ENCODE results near the gene KRTAP2-1. TPM values are rescaled to one million over a fixed set of nuclear protein-coding genes. Genes with fewer than 3 reads are reported as not detected.
"Not testable (repeated sequence)": the region's sequence is repeated elsewhere in the genome, so short reads cannot be mapped to it uniquely, and the experiment has no call there.

KRTAP2-1 gene, protein sequence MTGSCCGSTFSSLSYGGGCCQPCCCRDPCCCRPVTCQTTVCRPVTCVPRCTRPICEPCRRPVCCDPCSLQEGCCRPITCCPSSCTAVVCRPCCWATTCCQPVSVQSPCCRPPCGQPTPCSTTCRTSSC
- total RNA-seq (2014; rRNA removed; shearing (Covaris generic)) (not detected in 2 replicates), polyA plus RNA-seq (2016; fragmentation: Nextera tagmentation; extraction: Ambion mirVana) (not detected in 2 replicates)
- long read RNA-seq: 0 reads

- peaks cover 16% of the 10 kb centered on the region for H3K4me1 Mint-ChIP-seq
- not testable (repeated sequence) for H3K79me2 ChIP-seq (replicated peaks; ENCODE audit: insufficient read depth); H2AFZ ChIP-seq; H3F3A ChIP-seq (replicated peaks; ENCODE audit: low read depth); H3K4me1 ChIP-seq (ENCODE audit: insufficient read depth); H3K36me3 ChIP-seq (ENCODE audit: insufficient read depth); H3K9me3 Mint-ChIP-seq; H3K4me3 Mint-ChIP-seq; H3K36me3 Mint-ChIP-seq (ENCODE audit: low read depth); H4K20me1 ChIP-seq (replicated peaks; ENCODE audit: insufficient read depth); H3K27me3 Mint-ChIP-seq (ENCODE audit: insufficient read depth, low read depth, poor library complexity); H3K27me3 ChIP-seq (ENCODE audit: insufficient read depth); H3K27ac ChIP-seq (ENCODE audit: low read depth); H3K4me3 ChIP-seq; H3K4me2 ChIP-seq; H3K9me2 ChIP-seq (ENCODE audit: insufficient read depth); H3K27ac Mint-ChIP-seq
- ATAC-seq: peak; percentile 65
- DNase-seq (ENCODE audit: low spot score): peak; percentile 3
These were observed at the start of gene KRTAP2-1 for GRCh38 chr17:41046735-41047465. Gene KRTAP2-1 (minus strand): TSS chr17:41047316. CDS start chr17:41047267, 49 bp downstream.

- ATAC-seq: no peak
- no peak overlapping the region for H3K4me2 ChIP-seq
- H3K27me3 Mint-ChIP-seq (ENCODE audit: insufficient read depth, low read depth, poor library complexity): no peaks in the 10 kb centered on the region
These were observed 48.9 kb upstream of the KRTAP2-1 start for GRCh38 chr17:41096055-41096454.

GRCh38 chr17:41088760-41089352 lies 41.7 kb upstream of the KRTAP2-1 start:
- H4K20me1 ChIP-seq (replicated peaks; ENCODE audit: insufficient read depth); H3F3A ChIP-seq (replicated peaks; ENCODE audit: low read depth); H3K36me3 ChIP-seq (ENCODE audit: insufficient read depth); ATAC-seq; H3K9me2 ChIP-seq (ENCODE audit: insufficient read depth); H3K4me2 ChIP-seq; H3K4me3 ChIP-seq; DNase-seq (ENCODE audit: low spot score); H3K27ac Mint-ChIP-seq; H3K79me2 ChIP-seq (replicated peaks; ENCODE audit: insufficient read depth); H3K27me3 ChIP-seq (ENCODE audit: insufficient read depth); H3K27ac ChIP-seq (ENCODE audit: low read depth); H2AFZ ChIP-seq; H3K27me3 Mint-ChIP-seq (ENCODE audit: insufficient read depth, low read depth, poor library complexity); H3K4me1 ChIP-seq (ENCODE audit: insufficient read depth); H3K4me3 Mint-ChIP-seq: not testable (repeated sequence)
- H3K4me1 Mint-ChIP-seq: peaks cover 13% of the 10 kb centered on the region
- H3K9me3 Mint-ChIP-seq: peaks cover 28% of the 10 kb centered on the region
- H3K36me3 Mint-ChIP-seq (ENCODE audit: low read depth): peaks cover 16% of the 10 kb centered on the region

More at GRCh38 chr17:41096055-41096454, 48.9 kb upstream of the KRTAP2-1 start:
- no peaks in the 10 kb centered on the region for H3K9me2 ChIP-seq (ENCODE audit: insufficient read depth)
- H3K27me3 ChIP-seq (ENCODE audit: insufficient read depth): no peaks in the 10 kb centered on the region
- no peak for DNase-seq (ENCODE audit: low spot score)
- no peaks in the 10 kb centered on the region for H4K20me1 ChIP-seq (replicated peaks; ENCODE audit: insufficient read depth)
- Mint-ChIP-seq H3K9me3 (peaks cover 28% of the 10 kb centered on the region), H3K4me3 (no peak overlapping the region), H3K27ac (no peak overlapping the region), H3K4me1 (peaks cover 24% of the 10 kb centered on the region), H3K36me3 (ENCODE audit: low read depth) (peaks cover 24% of the 10 kb centered on the region; the same call in 2 of the 3 replicates)
- no peak overlapping the region for H3K27ac ChIP-seq (ENCODE audit: low read depth)
- no peak overlapping the region for H2AFZ ChIP-seq
- no peak overlapping the region for H3K4me3 ChIP-seq
- TF ChIP-seq POLR2AphosphoS5 (IDR thresholded peaks at IDR 0.05; ENCODE audit: low read depth) (no peak), NANOG (IDR thresholded peaks at IDR 0.05; ENCODE audit: borderline replicate concordance) (no peak), STAT1 (IDR thresholded peaks at IDR 0.05; ENCODE audit: unreplicated experiment) (no peak), CREB1 (CRISPR knock-in tag; IDR thresholded peaks at IDR 0.05; ENCODE audit: low read depth) (no peak), ZNF114 (CRISPR knock-in tag; IDR thresholded peaks at IDR 0.05) (no peak), ZNF331 (CRISPR knock-in tag; IDR thresholded peaks at IDR 0.05; ENCODE audit: low read depth) (no peak), JUNB (IDR thresholded peaks at IDR 0.05; ENCODE audit: unreplicated experiment) (no peak)
- TF ChIP-seq, protein P1, sequence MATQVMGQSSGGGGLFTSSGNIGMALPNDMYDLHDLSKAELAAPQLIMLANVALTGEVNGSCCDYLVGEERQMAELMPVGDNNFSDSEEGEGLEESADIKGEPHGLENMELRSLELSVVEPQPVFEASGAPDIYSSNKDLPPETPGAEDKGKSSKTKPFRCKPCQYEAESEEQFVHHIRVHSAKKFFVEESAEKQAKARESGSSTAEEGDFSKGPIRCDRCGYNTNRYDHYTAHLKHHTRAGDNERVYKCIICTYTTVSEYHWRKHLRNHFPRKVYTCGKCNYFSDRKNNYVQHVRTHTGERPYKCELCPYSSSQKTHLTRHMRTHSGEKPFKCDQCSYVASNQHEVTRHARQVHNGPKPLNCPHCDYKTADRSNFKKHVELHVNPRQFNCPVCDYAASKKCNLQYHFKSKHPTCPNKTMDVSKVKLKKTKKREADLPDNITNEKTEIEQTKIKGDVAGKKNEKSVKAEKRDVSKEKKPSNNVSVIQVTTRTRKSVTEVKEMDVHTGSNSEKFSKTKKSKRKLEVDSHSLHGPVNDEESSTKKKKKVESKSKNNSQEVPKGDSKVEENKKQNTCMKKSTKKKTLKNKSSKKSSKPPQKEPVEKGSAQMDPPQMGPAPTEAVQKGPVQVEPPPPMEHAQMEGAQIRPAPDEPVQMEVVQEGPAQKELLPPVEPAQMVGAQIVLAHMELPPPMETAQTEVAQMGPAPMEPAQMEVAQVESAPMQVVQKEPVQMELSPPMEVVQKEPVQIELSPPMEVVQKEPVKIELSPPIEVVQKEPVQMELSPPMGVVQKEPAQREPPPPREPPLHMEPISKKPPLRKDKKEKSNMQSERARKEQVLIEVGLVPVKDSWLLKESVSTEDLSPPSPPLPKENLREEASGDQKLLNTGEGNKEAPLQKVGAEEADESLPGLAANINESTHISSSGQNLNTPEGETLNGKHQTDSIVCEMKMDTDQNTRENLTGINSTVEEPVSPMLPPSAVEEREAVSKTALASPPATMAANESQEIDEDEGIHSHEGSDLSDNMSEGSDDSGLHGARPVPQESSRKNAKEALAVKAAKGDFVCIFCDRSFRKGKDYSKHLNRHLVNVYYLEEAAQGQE (IDR thresholded peaks at IDR 0.05; ENCODE audit: unreplicated experiment): no peak
- TF ChIP-seq, protein P2, sequence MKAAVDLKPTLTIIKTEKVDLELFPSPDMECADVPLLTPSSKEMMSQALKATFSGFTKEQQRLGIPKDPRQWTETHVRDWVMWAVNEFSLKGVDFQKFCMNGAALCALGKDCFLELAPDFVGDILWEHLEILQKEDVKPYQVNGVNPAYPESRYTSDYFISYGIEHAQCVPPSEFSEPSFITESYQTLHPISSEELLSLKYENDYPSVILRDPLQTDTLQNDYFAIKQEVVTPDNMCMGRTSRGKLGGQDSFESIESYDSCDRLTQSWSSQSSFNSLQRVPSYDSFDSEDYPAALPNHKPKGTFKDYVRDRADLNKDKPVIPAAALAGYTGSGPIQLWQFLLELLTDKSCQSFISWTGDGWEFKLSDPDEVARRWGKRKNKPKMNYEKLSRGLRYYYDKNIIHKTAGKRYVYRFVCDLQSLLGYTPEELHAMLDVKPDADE (IDR thresholded peaks at IDR 0.05): no peak
- TF ChIP-seq, protein P3, sequence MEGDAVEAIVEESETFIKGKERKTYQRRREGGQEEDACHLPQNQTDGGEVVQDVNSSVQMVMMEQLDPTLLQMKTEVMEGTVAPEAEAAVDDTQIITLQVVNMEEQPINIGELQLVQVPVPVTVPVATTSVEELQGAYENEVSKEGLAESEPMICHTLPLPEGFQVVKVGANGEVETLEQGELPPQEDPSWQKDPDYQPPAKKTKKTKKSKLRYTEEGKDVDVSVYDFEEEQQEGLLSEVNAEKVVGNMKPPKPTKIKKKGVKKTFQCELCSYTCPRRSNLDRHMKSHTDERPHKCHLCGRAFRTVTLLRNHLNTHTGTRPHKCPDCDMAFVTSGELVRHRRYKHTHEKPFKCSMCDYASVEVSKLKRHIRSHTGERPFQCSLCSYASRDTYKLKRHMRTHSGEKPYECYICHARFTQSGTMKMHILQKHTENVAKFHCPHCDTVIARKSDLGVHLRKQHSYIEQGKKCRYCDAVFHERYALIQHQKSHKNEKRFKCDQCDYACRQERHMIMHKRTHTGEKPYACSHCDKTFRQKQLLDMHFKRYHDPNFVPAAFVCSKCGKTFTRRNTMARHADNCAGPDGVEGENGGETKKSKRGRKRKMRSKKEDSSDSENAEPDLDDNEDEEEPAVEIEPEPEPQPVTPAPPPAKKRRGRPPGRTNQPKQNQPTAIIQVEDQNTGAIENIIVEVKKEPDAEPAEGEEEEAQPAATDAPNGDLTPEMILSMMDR (conservative IDR thresholded peaks at IDR 0.05; ENCODE audit: low read depth in 2 of 2): no peak
- no peaks in the 10 kb centered on the region for H3F3A ChIP-seq (replicated peaks; ENCODE audit: low read depth)
- H3K4me1 ChIP-seq (ENCODE audit: insufficient read depth): peaks cover 7% of the 10 kb centered on the region
- H3K36me3 ChIP-seq (ENCODE audit: insufficient read depth): no peaks in the 10 kb centered on the region; the same call in 1 of the 2 replicates
- no peaks in the 10 kb centered on the region for H3K79me2 ChIP-seq (replicated peaks; ENCODE audit: insufficient read depth)

Data from GM23338 (cell line).